Fibroblast of skin of right biceps (primary cell): Measurements from ENCODE around the gene CEP126.

ENCODE experiments used
- DNase-seq: peaks from one replicate; pipeline ENCODE4 v3.0.0-alpha.2; 2013

CEP126 gene

DNA sequence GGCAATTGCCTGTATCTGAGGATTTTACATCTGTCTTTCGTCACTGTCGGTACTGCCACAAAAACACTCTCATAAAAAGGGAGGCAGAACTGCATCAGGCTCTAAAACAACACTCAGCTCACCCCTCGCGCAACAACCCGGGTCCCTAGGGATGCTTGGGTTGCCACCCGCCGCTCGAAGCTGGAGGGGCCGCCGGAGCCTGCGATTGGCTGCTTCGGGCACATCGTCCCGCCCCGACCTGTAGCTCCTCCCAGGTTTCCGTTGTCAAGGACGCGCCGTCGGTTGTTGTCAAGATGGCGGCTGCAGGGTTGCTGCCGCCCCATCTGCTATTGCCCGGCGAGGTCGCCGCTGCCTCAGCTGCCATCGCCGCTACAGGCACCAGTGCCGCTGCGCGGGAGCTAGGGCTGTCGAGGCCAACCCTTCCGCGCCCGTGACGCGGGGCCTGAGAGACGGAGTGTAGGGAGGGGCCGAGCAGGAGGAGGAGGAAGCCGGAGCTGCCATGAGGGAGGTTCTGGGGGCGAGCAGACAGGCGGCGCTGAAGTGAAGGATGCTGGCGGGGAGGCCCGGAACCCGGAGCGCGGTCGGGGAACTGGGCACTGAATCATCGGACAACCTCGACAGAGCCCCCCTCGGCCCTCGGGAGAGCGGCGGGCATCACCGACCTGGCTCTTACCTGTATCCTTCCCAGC lies at the start of gene CEP126:
Gene CEP126 (plus strand): TSS at position 273 of the 689 bp plus-strand sequence. CDS start 275 bp downstream, at position 548.
- DNase-seq: peak; percentile 95

DNA sequence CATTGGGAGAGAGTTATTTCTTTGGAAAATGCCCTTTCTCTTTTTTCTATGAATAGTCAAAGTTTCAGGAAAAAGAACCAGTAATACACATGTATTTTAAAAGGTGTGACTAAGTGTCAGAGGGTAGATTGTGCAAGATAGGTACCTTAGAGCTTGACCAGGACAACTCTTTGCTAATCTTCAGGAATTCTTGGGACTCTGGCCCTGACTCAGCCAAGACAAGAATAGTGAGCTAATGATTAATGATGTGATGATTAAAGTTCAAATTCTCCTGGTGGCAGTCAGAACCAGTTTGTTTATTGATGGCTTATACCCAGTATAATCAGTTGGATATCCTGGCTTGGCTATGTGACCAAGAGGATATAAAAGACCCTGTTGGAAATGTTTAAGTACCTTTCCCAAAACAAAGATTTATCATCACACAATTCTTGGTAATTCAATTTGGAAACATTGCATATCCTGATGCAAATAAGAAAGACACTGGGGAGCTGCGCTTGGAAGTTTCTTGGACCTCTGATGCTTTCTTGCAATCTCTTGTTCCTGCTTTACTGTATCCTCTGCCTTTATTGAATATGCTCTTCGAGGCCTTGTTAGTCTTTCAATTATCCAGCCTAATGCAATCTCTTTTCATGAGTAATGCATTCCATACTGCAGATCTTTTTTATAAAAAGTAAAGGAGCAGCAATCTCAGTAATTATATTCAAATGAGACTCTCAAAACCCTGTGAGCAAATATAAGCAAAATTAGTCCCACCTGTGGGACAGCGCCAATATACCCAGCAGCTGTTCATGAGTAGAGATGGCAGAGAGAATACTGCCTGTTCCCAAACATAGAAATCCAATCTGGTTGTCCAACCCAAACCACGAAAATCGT lies 48.0 kb upstream of the CEP126 start:
- peak; percentile 85 for DNase-seq

GRCh38 chr11:101867951-101868350 lies 46.9 kb upstream of the CEP126 start:
- peak; percentile 43 for DNase-seq

GRCh38 chr11:101870510-101870909 lies 44.3 kb upstream of the CEP126 start:
- peak; percentile 86 for DNase-seq

GRCh38 chr11:101872171-101872882 lies 42.5 kb upstream of the CEP126 start:
- peak; percentile 40 for DNase-seq

DNA sequence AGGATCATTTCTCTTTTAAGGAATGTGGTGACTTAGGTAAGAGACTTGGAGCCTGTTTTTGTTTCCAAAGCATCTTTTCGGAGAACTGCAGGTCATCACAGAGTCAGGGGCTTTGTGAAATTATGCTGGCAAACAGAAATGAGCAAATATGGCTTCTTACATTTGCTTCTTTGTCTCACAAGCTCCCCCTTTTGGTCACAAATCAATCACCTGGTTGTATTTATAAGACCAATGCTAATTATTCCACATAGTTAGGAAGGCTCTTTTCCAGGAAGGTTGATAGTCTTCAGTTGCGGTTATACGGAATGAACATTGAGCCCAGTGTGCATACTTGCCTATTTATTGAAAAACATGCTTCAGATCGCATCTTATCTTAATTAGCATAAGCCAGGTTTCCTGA lies 34.6 kb upstream of the CEP126 start:
- DNase-seq: peak; percentile 74

DNA sequence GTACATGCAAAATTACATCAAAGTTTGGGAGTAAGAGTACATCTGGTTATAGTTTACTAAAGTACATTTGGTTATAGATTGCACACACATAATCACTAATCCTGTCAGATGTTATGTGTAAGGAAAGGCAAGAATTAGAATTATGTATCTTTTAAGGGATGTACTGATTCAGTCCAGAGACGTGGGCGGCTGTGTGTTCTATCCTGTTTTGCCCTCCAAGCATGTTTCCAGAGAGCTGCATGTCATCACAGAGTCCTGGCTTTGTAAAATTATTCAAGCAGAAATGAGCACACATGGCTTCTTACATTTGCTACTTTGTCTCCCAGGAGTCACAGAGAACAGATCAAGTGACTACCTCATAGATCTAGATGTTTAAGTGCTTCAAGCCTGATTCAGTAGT lies 33.2 kb upstream of the CEP126 start:
- DNase-seq: no peak

- no peak for DNase-seq
Observed at GRCh38 chr11:101885631-101886030, 29.2 kb upstream of the CEP126 start.

DNA sequence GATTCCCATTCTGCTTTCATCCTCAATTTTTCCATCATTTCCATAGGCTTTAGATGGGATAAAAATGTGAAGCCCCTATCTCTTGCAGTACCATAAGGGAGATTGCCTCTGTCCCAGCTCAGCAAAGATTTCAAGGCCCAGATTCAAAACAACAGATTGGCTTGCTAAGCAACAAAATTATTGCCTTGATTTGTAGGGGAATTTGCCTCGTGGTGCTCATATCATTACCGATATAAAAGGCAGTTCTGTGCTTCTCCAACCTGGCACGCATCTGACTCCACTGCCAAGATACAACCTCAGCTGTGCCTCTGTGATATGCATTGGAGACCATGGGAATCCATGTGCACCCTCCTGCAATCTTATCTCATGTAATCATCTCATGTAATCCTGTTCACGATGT lies 25.0 kb upstream of the CEP126 start:
- no peak for DNase-seq

- no peak for DNase-seq
Observed at GRCh38 chr11:101894505-101894904, 20.3 kb upstream of the CEP126 start.

- DNase-seq: no peak
Observed at GRCh38 chr11:101907815-101908214, 7.0 kb upstream of the CEP126 start.

- DNase-seq: no peak
Observed at GRCh38 chr11:101909087-101909486, 5.7 kb upstream of the CEP126 start.

DNA sequence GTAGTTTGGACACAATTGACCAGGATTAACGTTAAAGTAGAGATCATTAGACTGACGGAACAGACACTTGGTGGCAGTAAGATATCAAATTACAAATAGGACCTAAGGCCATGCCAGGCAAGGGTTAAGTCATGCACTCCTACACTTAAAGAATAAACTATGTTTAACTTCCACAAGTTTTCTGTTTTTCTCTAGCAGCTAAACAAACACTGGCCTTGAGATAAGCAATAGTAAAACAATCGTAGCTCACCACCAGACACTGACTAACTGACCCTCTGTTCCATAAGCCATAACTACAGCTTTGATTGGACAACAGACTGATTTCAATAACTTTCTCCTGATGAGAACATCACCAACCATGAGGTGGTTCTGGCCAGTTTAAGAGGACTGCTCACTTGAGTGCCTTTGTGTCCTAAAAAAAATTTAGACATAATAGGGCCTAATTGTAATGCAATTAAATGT lies 2.0 kb upstream of the CEP126 start:
- no peak for DNase-seq

DNA sequence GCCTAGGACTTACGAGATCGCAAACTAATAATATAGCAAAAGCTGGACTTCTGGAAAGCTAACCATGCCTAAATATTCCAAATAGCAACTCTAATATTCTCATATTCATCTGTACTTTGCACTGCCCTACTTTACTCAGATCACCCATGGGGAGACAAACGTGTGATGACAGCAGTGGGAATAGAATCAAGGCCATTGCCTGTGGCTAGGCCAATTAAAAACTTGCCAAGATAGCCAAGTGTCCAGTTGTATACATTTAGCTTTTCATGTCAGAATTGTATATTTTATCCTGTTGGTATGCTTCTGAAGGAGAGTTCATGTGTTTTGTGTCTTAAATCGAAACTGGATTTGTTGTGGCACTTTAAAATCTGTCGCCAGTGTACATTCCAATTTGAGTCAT lies 1.2 kb upstream of the CEP126 start:
- DNase-seq: no peak

DNA sequence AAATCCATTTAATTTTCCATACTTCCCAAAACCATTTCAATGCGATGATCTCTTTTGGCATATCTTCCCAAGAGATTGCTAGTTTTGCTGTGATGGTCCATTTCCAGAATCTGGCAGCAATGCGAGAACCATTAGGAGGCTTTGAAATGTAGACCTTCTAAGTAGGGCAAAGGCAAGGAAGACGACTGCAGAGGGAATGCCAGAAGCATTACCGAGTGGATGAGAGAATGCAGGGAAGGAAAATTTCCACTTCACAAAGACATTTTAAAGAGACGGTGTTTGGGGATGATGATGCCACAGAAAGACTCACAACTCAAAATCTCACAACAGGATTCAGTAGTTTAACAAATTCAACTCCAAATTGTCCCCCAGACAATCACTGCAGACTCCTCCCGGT lies 471 bp upstream of the CEP126 start:
- DNase-seq: peak; percentile 56

- peak; percentile 46 for DNase-seq
Observed at GRCh38 chr11:101915791-101916291, 1.0 kb downstream of the CEP126 start.

DNA sequence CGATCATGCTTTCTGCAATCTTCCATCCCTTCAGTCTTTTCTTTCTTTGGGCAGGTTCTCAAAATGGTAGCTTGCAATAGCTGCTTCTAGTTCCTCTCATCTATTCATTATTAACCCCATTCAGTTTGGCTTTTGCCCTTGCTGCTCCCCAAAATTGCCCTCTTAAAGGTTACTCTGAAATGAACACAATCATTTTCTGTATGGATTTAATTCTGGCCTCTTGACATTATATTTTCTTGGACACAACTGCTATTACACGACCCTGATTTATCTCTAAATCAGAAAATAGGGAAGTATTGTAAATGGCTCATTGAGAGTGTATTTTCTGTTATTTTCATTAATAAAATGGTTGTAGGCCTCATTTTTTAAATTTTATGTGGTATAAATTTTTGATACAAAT lies 1.6 kb downstream of the CEP126 start, which contains the start of gene ANGPTL5:
Gene ANGPTL5 (minus strand): TSS at position 101 of the 400 bp plus-strand sequence. CDS start 8,613 bp downstream, outside the sequence.
- no peak for DNase-seq

GRCh38 chr11:101917226-101917625 lies 2.4 kb downstream of the CEP126 start:
- no peak for DNase-seq

- DNase-seq: no peak
Observed at GRCh38 chr11:101920992-101921391, 6.2 kb downstream of the CEP126 start.

- no peak for DNase-seq
Observed at GRCh38 chr11:101923554-101923953, 8.7 kb downstream of the CEP126 start.

DNA sequence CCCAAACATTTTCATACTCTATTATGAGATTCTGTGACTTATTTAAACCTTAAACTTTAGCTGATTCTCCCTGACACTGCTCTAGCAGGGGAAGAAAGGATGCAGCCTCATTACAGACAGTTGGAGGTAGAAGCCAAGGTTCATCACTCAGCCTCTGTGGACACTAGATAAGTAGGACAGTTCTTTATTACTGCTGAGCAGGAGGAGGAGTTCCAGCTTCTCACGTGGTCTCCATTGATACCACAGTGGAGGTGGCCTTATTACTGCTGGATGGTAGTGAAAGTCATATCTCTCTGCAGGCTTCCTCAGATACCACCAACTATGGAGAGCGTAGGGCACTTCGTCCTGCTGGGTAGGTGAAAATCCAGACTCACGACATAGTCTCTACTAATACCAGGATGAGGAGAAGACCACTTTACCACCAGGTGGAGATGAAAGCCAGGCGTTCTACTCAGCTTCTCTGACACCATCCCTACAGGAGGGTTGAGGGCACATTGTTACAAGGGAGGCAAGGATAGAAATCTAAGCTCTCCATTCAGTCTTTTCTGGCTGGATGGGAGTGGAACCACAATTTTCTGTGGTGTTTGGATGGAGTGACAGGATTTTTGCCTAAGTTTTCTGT lies 14.6 kb downstream of the CEP126 start:
- no peak for DNase-seq

- no peak for DNase-seq
Observed at GRCh38 chr11:101931692-101932091, 16.9 kb downstream of the CEP126 start.
